SK-N-SH treated with all-trans-retinoic acid at 6 μM for 48 hours (cell line): ENCODE results near the gene CCDC177.

ENCODE experiments used
- ATAC-seq: fragments of 200-7000 bp; cut with Tn5 transposase; 3 replicates; pipeline ENCODE4 v1.9.1; 2020; ENCODE audit warnings: mild to moderate bottlenecking, moderate library complexity
- ARNTL ChIP-seq: fragments of 450-650 bp; formaldehyde crosslinking; IDR thresholded peaks from 2 replicates; pipeline ENCODE4 v1.5.0; 2020; ENCODE audit warnings: low read depth, mild to moderate bottlenecking, moderate library complexity, borderline replicate concordance
- BACH2 ChIP-seq: fragments of 250-450 bp; sonication (Bioruptor Pico); IDR thresholded peaks from 2 replicates; pipeline ENCODE4 v1.9.0; 2021; ENCODE audit warnings: mild to moderate bottlenecking, borderline replicate concordance
- ESRRG ChIP-seq: fragments of 250-450 bp; sonication (Bioruptor Pico); IDR thresholded peaks from 2 replicates; pipeline ENCODE4 v1.6.1; 2021; ENCODE audit warnings: mild to moderate bottlenecking
- GLIS3 ChIP-seq: fragments of 250-450 bp; sonication (Bioruptor Pico); IDR thresholded peaks from 2 replicates; pipeline ENCODE4 v1.5.0; 2020; ENCODE audit warnings: mild to moderate bottlenecking, moderate library complexity
- OSR1 ChIP-seq: fragments of 250-450 bp; sonication (Bioruptor Pico); IDR thresholded peaks from 2 replicates; pipeline ENCODE4 v1.8.0; 2022; ENCODE audit warnings: moderate library complexity, mild to moderate bottlenecking, inconsistent platforms
- RARB ChIP-seq: fragments of 250-450 bp; sonication (Bioruptor Pico); IDR thresholded peaks from 2 replicates; pipeline ENCODE4 v1.8.0; 2021; ENCODE audit warnings: mild to moderate bottlenecking, moderate library complexity
- SNAI2 ChIP-seq: fragments of 250-450 bp; sonication (Bioruptor Pico); IDR thresholded peaks from 2 replicates; pipeline ENCODE4 v1.5.0; 2020; ENCODE audit warnings: mild to moderate bottlenecking, moderate library complexity
- TCF4 ChIP-seq: fragments of 250-450 bp; sonication (Bioruptor Pico); IDR thresholded peaks from 2 replicates; pipeline ENCODE4 v1.8.0; 2021; ENCODE audit warnings: mild to moderate bottlenecking, moderate library complexity, borderline replicate concordance
- TOX ChIP-seq: fragments of 250-450 bp; sonication (Bioruptor Pico); IDR thresholded peaks from 2 replicates; pipeline ENCODE4 v1.8.0; 2021; ENCODE audit warnings: mild to moderate bottlenecking, moderate library complexity, borderline replicate concordance
- ZFP3 ChIP-seq: fragments of 250-450 bp; sonication (Bioruptor Pico); IDR thresholded peaks from 2 replicates; pipeline ENCODE4 v1.5.0; 2020; ENCODE audit warnings: mild to moderate bottlenecking, moderate library complexity
- ZFP30 ChIP-seq: fragments of 450-650 bp; formaldehyde crosslinking; IDR thresholded peaks from 2 replicates; pipeline ENCODE4 v1.5.0; 2022; ENCODE audit warnings: mild to moderate bottlenecking, moderate library complexity
- ZNF565 ChIP-seq: fragments of 450-650 bp; formaldehyde crosslinking; conservative IDR thresholded peaks from 2 replicates; pipeline ENCODE4 v1.5.0; 2020; ENCODE audit warnings: low read depth, mild to moderate bottlenecking, moderate library complexity
- ZNF70 ChIP-seq: fragments of 450-650 bp; formaldehyde crosslinking; IDR thresholded peaks from 2 replicates; pipeline ENCODE4 v1.5.0; 2020; ENCODE audit warnings: mild to moderate bottlenecking, moderate library complexity
- ZNF8 ChIP-seq: fragments of 450-650 bp; formaldehyde crosslinking; IDR thresholded peaks from 2 replicates; pipeline ENCODE4 v1.5.0; 2020; ENCODE audit warnings: mild to moderate bottlenecking, moderate library complexity
- TF ChIP-seq, protein P1 (sequence below): fragments of 250-450 bp; sonication (Bioruptor Pico); IDR thresholded peaks from 2 replicates; pipeline ENCODE4 v1.8.0; 2020; ENCODE audit warnings: mild to moderate bottlenecking, moderate library complexity, borderline replicate concordance
- TF ChIP-seq, protein P2 (sequence below): fragments of 250-450 bp; sonication (Bioruptor Pico); IDR thresholded peaks from 2 replicates; pipeline ENCODE4 v1.5.1; 2021; ENCODE audit warnings: mild to moderate bottlenecking, moderate library complexity
- TF ChIP-seq, protein P3 (sequence below): fragments of 250-450 bp; sonication (Bioruptor Pico); IDR thresholded peaks from 2 replicates; pipeline ENCODE4 v1.5.1; 2020; ENCODE audit warnings: low read depth, mild to moderate bottlenecking, moderate library complexity
- TF ChIP-seq, protein P4 (sequence below): fragments of 250-450 bp; sonication (Bioruptor Pico); IDR thresholded peaks from 2 replicates; pipeline ENCODE4 v1.5.0; 2020; ENCODE audit warnings: mild to moderate bottlenecking, moderate library complexity
- TF ChIP-seq, protein P5 (sequence below): fragments of 250-450 bp; sonication (Bioruptor Pico); IDR thresholded peaks from 2 replicates; pipeline ENCODE4 v1.8.0; 2021; ENCODE audit warnings: low read depth, mild to moderate bottlenecking, moderate library complexity, borderline replicate concordance

Gene CCDC177

DNA sequence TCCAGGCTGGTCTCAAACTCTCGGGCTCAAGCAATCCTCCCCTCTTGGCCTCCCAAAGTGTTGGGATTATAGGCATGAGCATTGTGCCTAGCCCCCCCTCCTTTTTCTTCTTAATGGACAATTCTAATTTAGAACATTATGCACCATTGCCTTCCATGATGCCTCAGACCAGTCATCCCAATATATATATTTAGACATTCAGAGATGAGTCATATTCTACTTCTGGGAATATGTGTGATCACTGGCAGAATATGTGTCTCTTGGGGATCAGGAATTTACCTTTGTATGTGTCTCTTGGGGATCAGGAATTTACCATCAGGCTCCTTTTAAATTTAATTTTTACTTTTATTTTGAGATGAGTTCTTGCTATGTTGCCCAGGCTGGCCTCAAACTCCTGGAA lies 7.5 kb upstream of the CCDC177 start:
- no peak for TF ChIP-seq ARNTL
- TF ChIP-seq ZFP30: no peak
- TF ChIP-seq, protein P1, sequence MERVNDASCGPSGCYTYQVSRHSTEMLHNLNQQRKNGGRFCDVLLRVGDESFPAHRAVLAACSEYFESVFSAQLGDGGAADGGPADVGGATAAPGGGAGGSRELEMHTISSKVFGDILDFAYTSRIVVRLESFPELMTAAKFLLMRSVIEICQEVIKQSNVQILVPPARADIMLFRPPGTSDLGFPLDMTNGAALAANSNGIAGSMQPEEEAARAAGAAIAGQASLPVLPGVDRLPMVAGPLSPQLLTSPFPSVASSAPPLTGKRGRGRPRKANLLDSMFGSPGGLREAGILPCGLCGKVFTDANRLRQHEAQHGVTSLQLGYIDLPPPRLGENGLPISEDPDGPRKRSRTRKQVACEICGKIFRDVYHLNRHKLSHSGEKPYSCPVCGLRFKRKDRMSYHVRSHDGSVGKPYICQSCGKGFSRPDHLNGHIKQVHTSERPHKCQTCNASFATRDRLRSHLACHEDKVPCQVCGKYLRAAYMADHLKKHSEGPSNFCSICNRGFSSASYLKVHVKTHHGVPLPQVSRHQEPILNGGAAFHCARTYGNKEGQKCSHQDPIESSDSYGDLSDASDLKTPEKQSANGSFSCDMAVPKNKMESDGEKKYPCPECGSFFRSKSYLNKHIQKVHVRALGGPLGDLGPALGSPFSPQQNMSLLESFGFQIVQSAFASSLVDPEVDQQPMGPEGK (CRISPR knock-in tag): no peak
- no peak for TF ChIP-seq ZNF565
- no peak for TF ChIP-seq ZNF8 (CRISPR knock-in tag)
- TF ChIP-seq ESRRG: no peak
- TF ChIP-seq SNAI2 (CRISPR knock-in tag): no peak
- TF ChIP-seq, protein P2, sequence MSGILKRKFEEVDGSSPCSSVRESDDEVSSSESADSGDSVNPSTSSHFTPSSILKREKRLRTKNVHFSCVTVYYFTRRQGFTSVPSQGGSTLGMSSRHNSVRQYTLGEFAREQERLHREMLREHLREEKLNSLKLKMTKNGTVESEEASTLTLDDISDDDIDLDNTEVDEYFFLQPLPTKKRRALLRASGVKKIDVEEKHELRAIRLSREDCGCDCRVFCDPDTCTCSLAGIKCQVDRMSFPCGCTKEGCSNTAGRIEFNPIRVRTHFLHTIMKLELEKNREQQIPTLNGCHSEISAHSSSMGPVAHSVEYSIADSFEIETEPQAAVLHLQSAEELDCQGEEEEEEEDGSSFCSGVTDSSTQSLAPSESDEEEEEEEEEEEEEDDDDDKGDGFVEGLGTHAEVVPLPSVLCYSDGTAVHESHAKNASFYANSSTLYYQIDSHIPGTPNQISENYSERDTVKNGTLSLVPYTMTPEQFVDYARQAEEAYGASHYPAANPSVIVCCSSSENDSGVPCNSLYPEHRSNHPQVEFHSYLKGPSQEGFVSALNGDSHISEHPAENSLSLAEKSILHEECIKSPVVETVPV (CRISPR knock-in tag): no peak
- TF ChIP-seq ZFP3: no peak
- TF ChIP-seq TCF4: no peak
- TF ChIP-seq, protein P3, sequence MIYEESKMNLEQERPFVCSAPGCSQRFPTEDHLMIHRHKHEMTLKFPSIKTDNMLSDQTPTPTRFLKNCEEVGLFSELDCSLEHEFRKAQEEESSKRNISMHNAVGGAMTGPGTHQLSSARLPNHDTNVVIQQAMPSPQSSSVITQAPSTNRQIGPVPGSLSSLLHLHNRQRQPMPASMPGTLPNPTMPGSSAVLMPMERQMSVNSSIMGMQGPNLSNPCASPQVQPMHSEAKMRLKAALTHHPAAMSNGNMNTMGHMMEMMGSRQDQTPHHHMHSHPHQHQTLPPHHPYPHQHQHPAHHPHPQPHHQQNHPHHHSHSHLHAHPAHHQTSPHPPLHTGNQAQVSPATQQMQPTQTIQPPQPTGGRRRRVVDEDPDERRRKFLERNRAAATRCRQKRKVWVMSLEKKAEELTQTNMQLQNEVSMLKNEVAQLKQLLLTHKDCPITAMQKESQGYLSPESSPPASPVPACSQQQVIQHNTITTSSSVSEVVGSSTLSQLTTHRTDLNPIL: no peak
- TF ChIP-seq, protein P4, sequence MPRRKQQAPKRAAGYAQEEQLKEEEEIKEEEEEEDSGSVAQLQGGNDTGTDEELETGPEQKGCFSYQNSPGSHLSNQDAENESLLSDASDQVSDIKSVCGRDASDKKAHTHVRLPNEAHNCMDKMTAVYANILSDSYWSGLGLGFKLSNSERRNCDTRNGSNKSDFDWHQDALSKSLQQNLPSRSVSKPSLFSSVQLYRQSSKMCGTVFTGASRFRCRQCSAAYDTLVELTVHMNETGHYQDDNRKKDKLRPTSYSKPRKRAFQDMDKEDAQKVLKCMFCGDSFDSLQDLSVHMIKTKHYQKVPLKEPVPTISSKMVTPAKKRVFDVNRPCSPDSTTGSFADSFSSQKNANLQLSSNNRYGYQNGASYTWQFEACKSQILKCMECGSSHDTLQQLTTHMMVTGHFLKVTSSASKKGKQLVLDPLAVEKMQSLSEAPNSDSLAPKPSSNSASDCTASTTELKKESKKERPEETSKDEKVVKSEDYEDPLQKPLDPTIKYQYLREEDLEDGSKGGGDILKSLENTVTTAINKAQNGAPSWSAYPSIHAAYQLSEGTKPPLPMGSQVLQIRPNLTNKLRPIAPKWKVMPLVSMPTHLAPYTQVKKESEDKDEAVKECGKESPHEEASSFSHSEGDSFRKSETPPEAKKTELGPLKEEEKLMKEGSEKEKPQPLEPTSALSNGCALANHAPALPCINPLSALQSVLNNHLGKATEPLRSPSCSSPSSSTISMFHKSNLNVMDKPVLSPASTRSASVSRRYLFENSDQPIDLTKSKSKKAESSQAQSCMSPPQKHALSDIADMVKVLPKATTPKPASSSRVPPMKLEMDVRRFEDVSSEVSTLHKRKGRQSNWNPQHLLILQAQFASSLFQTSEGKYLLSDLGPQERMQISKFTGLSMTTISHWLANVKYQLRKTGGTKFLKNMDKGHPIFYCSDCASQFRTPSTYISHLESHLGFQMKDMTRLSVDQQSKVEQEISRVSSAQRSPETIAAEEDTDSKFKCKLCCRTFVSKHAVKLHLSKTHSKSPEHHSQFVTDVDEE (CRISPR knock-in tag): no peak
- TF ChIP-seq RARB (CRISPR knock-in tag): no peak
- TF ChIP-seq ZNF70 (CRISPR knock-in tag): no peak
- TF ChIP-seq GLIS3 (CRISPR knock-in tag): no peak
- no peak for ATAC-seq

DNA sequence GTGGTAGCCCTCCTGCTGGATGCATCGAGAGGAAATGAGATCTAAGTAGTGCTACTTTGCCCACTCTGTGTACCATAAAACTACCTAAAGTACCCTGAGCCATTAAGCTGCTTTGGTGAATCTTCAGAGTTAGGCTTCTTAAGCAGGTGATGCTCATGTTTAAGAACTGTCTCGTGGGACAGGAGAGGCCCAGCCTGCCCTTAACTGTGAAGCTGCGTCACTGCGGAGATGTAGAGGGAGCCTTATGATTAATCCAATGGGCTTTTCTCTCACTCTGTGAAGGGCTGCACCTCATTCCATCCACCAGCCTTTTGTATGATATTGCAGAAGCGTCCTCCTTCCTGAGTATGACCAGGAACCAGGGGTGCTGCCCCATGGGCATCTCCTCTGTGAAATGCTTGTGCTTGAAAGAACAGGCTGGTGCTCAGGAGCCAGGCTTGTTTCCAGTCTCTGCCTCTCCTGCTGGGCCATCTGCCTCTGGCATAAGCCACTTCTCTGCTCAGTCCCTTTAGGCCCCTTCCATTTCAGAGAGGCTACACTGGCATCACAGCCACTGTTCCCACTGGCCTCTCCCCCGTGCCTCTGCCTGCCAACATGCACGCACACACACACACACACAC lies 6.8 kb upstream of the CCDC177 start:
- ATAC-seq: no peak
- no peak for TF ChIP-seq ZNF565
- TF ChIP-seq ARNTL: no peak
- TF ChIP-seq ZFP30: no peak
- TF ChIP-seq RARB (CRISPR knock-in tag): no peak
- TF ChIP-seq, protein P3: no peak
- TF ChIP-seq TOX (CRISPR knock-in tag): no peak
- TF ChIP-seq BACH2 (CRISPR knock-in tag): no peak
- TF ChIP-seq, protein P1 (CRISPR knock-in tag): no peak
- TF ChIP-seq, protein P4 (CRISPR knock-in tag): no peak
- TF ChIP-seq, protein P5, sequence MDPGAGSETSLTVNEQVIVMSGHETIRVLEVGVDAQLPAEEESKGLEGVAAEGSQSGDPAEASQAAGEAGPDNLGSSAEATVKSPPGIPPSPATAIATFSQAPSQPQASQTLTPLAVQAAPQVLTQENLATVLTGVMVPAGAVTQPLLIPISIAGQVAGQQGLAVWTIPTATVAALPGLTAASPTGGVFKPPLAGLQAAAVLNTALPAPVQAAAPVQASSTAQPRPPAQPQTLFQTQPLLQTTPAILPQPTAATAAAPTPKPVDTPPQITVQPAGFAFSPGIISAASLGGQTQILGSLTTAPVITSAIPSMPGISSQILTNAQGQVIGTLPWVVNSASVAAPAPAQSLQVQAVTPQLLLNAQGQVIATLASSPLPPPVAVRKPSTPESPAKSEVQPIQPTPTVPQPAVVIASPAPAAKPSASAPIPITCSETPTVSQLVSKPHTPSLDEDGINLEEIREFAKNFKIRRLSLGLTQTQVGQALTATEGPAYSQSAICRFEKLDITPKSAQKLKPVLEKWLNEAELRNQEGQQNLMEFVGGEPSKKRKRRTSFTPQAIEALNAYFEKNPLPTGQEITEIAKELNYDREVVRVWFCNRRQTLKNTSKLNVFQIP (CRISPR knock-in tag): no peak
- TF ChIP-seq OSR1 (CRISPR knock-in tag): no peak
- TF ChIP-seq GLIS3 (CRISPR knock-in tag): no peak
